Stimulated activated CD4-positive, alpha-beta T cell treated with anti-CD3 and anti-CD28 coated beads, Interleukin-12 subunit alpha, Interleukin-12 subunit beta, amount 100 ng/mL, for 24 hours (primary cell): Measurements from ENCODE around the gene NUDT8.
"Not testable (repeated sequence)": the region's sequence is repeated elsewhere in the genome, so short reads cannot be mapped to it uniquely, and the experiment has no call there.

Experiments
- DNase-seq, 2 experiments: peaks; one replicate each; pipeline ENCODE4 v3.0.0-alpha.2; 2020; ENCODE audit warnings: low read depth in 2 of 2

Gene NUDT8

DNA sequence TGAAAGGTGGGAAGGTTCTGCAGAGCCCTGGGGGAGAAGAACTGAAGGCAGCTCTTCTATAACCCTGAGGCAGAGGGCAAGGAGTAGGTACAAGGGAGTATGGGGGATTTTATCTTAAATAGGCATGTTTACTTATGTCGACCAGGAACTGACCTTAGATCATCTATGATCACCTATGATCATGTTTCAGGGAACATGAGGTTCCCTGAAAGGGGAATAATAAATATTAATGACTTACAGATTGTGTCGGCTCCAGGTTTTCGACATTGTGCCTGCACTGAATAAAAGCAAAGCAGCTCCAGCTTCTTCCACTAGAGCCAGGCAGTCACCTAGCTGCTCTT is 36.2 kb downstream of the NUDT8 start:
- DNase-seq: no peak

DNA sequence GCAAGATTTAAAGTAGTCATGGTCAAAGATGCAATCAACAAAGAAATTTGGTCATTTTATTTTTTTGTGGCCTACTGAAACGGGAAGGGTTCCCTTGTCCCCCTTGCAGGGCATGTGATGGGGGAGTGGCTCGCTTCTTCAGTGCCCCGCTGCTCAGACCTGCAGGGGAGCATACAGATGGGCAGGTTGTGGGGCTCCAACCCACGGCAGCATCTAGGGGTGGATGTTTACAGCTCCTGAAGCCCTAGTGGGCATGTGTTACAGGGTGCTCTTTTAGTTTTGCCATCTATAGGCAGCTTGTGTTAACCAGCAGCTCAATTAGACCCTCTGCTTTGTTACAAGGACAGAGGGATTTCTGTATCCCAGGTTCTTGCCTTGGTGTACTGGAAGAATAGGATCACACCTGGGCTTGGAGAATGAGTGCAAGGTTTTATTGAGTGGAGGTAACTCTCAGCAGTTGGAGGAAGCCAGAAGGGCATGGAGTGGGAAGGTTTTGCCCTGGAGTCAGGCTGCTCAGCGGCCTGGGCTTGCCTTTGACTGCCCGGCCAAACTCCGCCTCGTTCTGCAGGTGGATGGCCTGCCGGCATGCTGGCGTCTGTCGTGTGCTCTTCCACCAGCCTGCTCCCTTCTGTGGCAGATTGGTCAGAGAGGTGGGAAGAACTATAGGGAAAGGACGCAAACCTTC is 36.7 kb downstream of the NUDT8 start:
- DNase-seq: no peak

DNA sequence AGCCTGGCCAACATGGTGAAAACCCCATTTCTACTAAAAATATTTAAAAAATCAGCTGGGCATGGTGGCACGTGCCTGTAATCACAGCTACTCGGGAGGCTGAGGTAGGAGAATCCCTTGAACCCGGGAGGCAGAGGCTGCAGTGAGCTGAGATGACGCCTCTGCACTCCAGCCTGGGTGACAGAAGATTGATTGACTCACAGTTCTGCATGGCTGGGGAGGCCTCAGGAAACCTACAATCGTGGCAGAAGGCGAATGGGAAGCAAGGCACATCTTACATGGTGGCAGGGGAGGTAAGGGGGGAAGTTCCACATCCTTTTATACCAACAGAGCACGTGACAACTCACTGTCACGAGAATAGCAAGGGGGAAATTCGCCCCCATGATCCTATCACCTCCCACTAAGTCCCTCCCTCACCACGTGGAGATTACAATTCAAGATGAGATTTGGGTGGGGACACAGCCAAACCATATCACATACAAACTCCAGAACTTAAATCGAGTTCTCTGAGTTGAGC is 40.8 kb downstream of the NUDT8 start:
- DNase-seq: not testable (repeated sequence)

DNA sequence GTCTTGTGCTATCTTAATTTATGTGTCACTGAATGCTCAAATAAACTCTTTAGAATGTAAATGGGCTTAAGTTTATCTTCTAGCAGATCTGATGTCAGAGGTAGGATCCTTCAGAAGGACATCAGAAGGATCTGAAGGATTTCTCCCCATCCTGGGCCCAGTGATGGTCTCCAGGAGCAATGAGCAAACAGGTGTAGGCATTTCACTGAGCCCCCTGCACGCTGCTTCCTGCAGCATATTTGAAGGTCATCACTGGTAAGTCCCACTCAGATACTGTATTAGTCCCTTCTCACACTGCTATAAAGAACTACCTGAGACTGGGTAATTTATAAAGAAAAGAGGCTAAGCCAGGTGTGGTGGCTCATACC is 41.6 kb downstream of the NUDT8 start:
- DNase-seq: no peak

DNA sequence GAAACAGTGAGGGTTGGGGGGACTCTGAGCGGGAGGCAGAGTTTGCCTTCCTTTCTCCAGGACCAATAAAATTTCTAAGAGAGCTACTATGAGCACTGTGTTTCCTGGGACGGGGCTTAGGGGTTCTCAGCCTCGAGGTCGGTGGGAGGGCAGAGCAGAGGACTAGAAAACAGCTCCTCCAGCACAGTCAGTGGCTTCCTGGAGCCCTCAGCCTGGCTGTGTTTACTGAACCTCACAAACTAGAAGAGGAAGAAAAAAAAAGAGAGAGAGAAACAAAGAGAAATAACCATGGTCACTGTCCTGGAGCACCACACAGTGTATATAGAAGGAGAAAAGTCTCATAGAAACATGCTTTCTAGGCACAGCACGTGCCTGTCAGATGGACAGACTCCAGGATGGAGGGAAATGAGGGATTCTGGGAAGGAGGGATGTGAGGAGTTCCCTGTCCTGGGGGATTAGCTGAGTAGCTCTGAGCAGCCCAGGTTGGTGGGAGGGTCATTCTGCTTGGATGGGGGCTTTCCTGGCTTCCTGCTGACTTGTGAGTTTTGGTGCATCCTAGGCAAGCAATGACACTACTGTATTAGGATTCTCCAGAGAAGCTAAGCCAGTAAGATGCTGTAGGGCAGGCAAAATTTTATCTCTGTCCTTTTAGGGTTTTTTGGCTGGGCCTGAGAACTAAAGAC is 43.0 kb downstream of the NUDT8 start:
- no peak for DNase-seq

DNA sequence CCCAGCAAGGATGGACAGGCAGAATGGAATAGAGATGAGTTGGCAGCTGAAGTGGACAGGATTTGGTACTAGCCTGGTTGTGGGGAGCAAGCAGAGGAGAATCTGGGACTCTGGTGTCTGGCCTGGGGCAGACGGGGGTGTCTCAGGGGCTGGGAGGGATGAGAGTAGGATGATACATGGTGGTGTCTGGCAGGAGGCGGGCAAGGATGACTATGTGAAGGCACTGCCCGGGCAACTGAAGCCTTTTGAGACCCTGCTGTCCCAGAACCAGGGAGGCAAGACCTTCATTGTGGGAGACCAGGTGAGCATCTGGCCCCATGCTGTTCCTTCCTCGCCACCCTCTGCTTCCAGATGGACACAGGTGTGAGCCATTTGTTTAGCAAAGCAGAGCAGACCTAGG is 43.8 kb downstream of the NUDT8 start:
- no peak for DNase-seq

DNA sequence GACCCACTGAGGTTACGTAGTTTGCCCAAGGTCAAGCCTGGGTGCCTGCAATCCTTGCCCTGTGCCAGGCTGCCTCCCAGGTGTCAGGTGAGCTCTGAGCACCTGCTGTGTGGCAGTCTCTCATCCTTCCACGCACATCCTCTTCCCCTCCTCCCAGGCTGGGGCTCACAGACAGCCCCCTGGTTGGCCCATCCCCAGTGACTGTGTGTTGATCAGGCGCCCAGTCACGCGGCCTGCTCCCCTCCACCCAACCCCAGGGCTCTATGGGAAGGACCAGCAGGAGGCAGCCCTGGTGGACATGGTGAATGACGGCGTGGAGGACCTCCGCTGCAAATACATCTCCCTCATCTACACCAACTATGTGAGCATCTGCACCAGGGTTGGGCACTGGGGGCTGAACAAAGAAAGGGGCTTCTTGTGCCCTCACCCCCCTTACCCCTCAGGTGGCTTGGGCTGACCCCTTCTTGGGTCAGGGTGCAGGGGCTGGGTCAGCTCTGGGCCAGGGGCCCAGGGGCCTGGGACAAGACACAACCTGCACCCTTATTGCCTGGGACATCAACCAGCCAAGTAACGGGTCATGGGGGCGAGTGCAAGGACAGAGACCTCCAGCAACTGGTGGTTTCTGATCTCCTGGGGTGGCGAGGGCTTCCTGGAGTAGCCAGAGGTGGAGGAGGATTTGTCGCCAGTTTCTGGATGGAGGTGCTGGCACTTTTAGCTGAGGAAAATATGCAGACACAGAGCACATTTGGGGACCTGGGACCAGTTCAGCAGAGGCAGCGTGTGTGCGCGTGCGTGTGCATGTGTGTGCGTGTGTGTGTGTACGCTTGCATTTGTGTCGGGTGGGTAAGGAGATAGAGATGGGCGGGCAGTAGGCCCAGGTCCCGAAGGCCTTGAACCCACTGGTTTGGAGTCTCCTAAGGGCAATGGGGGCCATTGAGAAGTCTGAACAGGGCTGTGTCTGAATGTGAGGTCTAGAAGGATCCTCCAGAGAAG is 44.6 kb downstream of the NUDT8 start:
- DNase-seq: no peak

DNA sequence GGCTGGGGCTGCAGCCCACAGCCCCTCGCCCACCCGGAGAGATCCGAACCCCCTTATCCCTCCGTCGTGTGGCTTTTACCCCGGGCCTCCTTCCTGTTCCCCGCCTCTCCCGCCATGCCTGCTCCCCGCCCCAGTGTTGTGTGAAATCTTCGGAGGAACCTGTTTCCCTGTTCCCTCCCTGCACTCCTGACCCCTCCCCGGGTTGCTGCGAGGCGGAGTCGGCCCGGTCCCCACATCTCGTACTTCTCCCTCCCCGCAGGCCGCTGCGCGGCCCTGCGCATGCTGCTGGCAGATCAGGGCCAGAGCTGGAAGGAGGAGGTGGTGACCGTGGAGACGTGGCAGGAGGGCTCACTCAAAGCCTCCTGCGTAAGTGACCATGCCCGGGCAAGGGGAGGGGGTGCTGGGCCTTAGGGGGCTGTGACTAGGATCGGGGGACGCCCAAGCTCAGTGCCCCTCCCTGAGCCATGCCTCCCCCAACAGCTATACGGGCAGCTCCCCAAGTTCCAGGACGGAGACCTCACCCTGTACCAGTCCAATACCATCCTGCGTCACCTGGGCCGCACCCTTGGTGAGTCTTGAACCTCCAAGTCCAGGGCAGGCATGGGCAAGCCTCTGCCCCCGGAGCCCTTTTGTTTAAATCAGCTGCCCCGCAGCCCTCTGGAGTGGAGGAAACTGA is 45.4 kb downstream of the NUDT8 start:
- peak in 1 of 2 experiments; percentile 32 for DNase-seq

DNA sequence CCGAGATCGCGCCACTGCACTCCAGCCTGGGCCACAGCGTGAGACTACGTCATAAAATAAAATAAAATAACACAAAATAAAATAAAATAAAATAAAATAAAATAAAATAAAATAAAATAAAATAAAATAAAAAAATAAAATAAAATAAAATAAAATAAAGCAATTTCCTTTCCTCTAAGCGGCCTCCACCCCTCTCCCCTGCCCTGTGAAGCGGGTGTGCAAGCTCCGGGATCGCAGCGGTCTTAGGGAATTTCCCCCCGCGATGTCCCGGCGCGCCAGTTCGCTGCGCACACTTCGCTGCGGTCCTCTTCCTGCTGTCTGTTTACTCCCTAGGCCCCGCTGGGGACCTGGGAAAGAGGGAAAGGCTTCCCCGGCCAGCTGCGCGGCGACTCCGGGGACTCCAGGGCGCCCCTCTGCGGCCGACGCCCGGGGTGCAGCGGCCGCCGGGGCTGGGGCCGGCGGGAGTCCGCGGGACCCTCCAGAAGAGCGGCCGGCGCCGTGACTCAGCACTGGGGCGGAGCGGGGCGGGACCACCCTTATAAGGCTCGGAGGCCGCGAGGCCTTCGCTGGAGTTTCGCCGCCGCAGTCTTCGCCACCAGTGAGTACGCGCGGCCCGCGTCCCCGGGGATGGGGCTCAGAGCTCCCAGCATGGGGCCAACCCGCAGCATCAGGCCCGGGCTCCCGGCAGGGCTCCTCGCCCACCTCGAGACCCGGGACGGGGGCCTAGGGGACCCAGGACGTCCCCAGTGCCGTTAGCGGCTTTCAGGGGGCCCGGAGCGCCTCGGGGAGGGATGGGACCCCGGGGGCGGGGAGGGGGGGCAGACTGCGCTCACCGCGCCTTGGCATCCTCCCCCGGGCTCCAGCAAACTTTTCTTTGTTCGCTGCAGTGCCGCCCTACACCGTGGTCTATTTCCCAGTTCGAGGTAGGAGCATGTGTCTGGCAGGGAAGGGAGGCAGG is 46.2 kb downstream of the NUDT8 start, which contains the start of gene GSTP1:
Gene GSTP1, plus strand, starts transcription at position 566 of the 958 bp plus-strand sequence. Its CDS starts 32 bp downstream, at position 598.
- peak; percentile 64 to 80 for DNase-seq

DNA sequence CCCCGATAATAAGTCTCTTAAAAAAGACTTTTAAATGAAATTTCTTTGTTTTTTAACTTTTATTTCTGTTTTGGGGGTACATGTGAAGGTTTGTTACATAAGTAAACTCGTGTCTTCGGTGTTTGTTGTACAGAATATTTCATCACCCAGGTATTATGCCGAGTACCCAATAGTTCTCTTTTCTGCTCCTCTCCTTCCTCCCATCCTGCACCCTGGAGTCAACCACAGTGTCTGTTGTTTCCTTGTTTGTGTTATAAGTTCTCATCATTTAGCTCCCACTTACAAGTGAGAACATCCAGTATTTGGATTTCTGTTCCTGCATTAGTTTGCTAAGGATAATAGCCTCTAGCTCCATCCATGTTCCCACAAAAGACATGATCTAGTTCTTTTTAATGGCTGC is 47.7 kb downstream of the NUDT8 start:
- DNase-seq: no peak

DNA sequence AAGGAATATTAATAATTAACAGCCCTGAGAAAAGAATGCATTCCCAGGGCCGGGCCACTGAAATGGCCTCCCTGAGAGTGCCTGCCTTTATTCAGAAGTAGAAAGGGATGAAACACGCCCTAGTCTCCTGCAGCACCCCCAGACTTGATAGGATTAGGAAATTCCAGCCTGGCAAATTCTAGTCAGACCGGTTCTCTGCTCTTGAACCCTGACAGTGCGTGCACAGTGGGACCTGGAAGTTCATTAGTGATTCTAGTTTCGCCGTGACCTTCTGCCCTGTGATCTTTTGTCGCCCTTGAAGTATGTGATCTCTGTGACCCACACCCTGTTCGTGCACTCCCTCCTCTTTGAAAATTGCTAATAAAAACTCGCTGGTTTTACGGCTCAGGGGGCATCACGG is 48.3 kb downstream of the NUDT8 start:
- no peak for DNase-seq

DNA sequence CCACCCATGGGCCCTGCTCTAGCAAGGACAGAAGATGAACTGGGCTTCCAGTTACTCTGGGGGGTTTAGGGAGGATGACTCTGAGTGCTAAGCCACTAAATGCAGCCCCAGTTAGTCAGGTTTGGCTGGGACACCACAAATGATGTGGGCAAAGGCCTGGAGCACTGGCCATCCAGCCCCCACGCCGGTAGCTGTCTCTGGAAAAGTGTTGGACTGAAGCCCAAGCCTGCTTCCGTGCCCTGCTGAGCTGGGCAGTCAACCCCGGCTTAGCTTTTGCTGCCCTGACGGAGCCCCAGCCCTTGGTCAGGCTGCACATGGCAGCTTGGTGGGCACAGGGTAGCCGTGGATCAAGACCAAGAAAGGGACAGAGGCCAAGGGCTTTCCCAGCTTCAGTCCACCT is 51.8 kb downstream of the NUDT8 start:
- no peak for DNase-seq
